ENCODE data around the gene RANGAP1. TPM values are rescaled to one million over a fixed set of nuclear protein-coding genes. Genes with fewer than 3 reads are reported as not detected.

Gene RANGAP1
- polyA plus RNA-seq, 2 of the 4 experiments (the other 2 are of a cell fraction) = 44.9 to 75.1 TPM

- TF ChIP-seq SREBF2 (IDR thresholded peaks at IDR 0.05) (no peak), KDM1A (IDR thresholded peaks at IDR 0.05; ENCODE audit: low read depth) (no peak), RCOR1 (IDR thresholded peaks at IDR 0.05; ENCODE audit: low read depth, low read length) (no peak), TP53 (CRISPR knock-in tag; IDR thresholded peaks at IDR 0.05) (no peak), GATA3 (IDR thresholded peaks at IDR 0.05; ENCODE audit: borderline replicate concordance) (no peak), ZNF302 (CRISPR knock-in tag; IDR thresholded peaks at IDR 0.05) (no peak), ELK1 (IDR thresholded peaks at IDR 0.05; ENCODE audit: low read depth, low read length) (no peak)
- TF ChIP-seq, protein P1, sequence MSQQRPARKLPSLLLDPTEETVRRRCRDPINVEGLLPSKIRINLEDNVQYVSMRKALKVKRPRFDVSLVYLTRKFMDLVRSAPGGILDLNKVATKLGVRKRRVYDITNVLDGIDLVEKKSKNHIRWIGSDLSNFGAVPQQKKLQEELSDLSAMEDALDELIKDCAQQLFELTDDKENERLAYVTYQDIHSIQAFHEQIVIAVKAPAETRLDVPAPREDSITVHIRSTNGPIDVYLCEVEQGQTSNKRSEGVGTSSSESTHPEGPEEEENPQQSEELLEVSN (IDR thresholded peaks at IDR 0.05; ENCODE audit: borderline replicate concordance, low read depth) = no peak
- no peak overlapping the region for H3K4me3 ChIP-seq
- H3K4me2 ChIP-seq = no peak overlapping the region
- FAIRE-seq (no peak), ATAC-seq (no peak), DNase-seq (ENCODE audit: low read depth in 1 of 2, low spot score in 1 of 2) (no peak)
- ChIA-PET CTCF (no interaction called here), POLR2A (no interaction called here)
- 82% methylated on average over 5 of the region's 5 CpGs for WGBS (ENCODE audit: missing lambda C conversion rate)
- no peaks in the 10 kb centered on the region for H3K9me3 ChIP-seq
- no peak overlapping the region for H3K27ac ChIP-seq
- H3K4me1 ChIP-seq = no peaks in the 10 kb centered on the region
These were observed 39.0 kb upstream of the RANGAP1 start for GRCh38 chr22:41324821-41325528.

GRCh38 chr22:41320416-41321240 is 34.6 kb upstream of the RANGAP1 start:
- Histone ChIP-seq H3K4me1 (no peaks in the 10 kb centered on the region), H3K27ac (no peak overlapping the region), H3K4me2 (no peak overlapping the region), H3K4me3 (no peak overlapping the region), H3K9me3 (no peaks in the 10 kb centered on the region)
- TF ChIP-seq ZNF302 (CRISPR knock-in tag; IDR thresholded peaks at IDR 0.05) = no peak
- no peak for TF ChIP-seq CBX8 (IDR thresholded peaks at IDR 0.05)
- TF ChIP-seq ZSCAN20 (CRISPR knock-in tag; IDR thresholded peaks at IDR 0.05) = no peak
- no peak for TF ChIP-seq HOXB5 (CRISPR knock-in tag; IDR thresholded peaks at IDR 0.05)
- TF ChIP-seq, protein P2, sequence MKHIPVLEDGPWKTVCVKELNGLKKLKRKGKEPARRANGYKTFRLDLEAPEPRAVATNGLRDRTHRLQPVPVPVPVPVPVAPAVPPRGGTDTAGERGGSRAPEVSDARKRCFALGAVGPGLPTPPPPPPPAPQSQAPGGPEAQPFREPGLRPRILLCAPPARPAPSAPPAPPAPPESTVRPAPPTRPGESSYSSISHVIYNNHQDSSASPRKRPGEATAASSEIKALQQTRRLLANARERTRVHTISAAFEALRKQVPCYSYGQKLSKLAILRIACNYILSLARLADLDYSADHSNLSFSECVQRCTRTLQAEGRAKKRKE (CRISPR knock-in tag; IDR thresholded peaks at IDR 0.05; ENCODE audit: low read depth) = no peak
- TF ChIP-seq RFX5 (IDR thresholded peaks at IDR 0.05) = no peak
- TF ChIP-seq ZFP36 (IDR thresholded peaks at IDR 0.05; ENCODE audit: borderline replicate concordance, partially characterized antibody) = no peak
- no peak for TF ChIP-seq FOSB (CRISPR knock-in tag; IDR thresholded peaks at IDR 0.05)
- no peak for TF ChIP-seq REST (IDR thresholded peaks at IDR 0.05)
- TF ChIP-seq EHMT2 (IDR thresholded peaks at IDR 0.05; ENCODE audit: low read depth) = no peak
- no peak for TF ChIP-seq HOXB13 (CRISPR knock-in tag; IDR thresholded peaks at IDR 0.05; ENCODE audit: low read depth)
- TF ChIP-seq, protein P3, sequence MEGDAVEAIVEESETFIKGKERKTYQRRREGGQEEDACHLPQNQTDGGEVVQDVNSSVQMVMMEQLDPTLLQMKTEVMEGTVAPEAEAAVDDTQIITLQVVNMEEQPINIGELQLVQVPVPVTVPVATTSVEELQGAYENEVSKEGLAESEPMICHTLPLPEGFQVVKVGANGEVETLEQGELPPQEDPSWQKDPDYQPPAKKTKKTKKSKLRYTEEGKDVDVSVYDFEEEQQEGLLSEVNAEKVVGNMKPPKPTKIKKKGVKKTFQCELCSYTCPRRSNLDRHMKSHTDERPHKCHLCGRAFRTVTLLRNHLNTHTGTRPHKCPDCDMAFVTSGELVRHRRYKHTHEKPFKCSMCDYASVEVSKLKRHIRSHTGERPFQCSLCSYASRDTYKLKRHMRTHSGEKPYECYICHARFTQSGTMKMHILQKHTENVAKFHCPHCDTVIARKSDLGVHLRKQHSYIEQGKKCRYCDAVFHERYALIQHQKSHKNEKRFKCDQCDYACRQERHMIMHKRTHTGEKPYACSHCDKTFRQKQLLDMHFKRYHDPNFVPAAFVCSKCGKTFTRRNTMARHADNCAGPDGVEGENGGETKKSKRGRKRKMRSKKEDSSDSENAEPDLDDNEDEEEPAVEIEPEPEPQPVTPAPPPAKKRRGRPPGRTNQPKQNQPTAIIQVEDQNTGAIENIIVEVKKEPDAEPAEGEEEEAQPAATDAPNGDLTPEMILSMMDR (IDR thresholded peaks at IDR 0.05) = no peak
- TF ChIP-seq, protein P4, sequence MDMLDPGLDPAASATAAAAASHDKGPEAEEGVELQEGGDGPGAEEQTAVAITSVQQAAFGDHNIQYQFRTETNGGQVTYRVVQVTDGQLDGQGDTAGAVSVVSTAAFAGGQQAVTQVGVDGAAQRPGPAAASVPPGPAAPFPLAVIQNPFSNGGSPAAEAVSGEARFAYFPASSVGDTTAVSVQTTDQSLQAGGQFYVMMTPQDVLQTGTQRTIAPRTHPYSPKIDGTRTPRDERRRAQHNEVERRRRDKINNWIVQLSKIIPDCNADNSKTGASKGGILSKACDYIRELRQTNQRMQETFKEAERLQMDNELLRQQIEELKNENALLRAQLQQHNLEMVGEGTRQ (IDR thresholded peaks at IDR 0.05) = no peak
- TF ChIP-seq EHF (CRISPR knock-in tag; IDR thresholded peaks at IDR 0.05) = no peak
- TF ChIP-seq, protein P5, sequence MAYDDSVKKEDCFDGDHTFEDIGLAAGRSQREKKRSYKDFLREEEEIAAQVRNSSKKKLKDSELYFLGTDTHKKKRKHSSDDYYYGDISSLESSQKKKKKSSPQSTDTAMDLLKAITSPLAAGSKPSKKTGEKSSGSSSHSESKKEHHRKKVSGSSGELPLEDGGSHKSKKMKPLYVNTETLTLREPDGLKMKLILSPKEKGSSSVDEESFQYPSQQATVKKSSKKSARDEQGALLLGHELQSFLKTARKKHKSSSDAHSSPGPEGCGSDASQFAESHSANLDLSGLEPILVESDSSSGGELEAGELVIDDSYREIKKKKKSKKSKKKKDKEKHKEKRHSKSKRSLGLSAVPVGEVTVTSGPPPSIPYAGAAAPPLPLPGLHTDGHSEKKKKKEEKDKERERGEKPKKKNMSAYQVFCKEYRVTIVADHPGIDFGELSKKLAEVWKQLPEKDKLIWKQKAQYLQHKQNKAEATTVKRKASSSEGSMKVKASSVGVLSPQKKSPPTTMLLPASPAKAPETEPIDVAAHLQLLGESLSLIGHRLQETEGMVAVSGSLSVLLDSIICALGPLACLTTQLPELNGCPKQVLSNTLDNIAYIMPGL (CRISPR knock-in tag; IDR thresholded peaks at IDR 0.05; ENCODE audit: borderline replicate concordance) = no peak
- TF ChIP-seq MAFK (IDR thresholded peaks at IDR 0.05; ENCODE audit: partially characterized antibody) = no peak
- TF ChIP-seq MAZ (IDR thresholded peaks at IDR 0.05; ENCODE audit: borderline replicate concordance, low read depth, low read length) = no peak
- ATAC-seq (no peak), FAIRE-seq (no peak), DNase-seq (ENCODE audit: low read depth in 1 of 2, low spot score in 1 of 2) (no peak)
- POLR2A ChIA-PET = no interaction called here
- WGBS (ENCODE audit: missing lambda C conversion rate) = 93% methylated on average over 15 of the region's 16 CpGs
- CTCF ChIA-PET = no interaction called here
